Cardiac fibroblast (primary cell): ENCODE data around the gene ASTN2.

Experiments
- DNase-seq, 2 donors: peaks; one replicate each; pipeline versions ENCODE4 v3.0.0 to v3.0.0-alpha.2; 2010; ENCODE audit warnings: low read depth in 2 of 2
- H3K4me3 ChIP-seq, 2 donors: replicated peaks in 1 of 2; 1 replicate in 1 of 2; 2 replicates in 1 of 2; pipeline ENCODE4 v1.5.1; 2011; ENCODE audit warnings: low read depth in 2 of 2, low read length in 2 of 2, mild to moderate bottlenecking in 2 of 2, moderate library complexity in 1 of 2
- TF ChIP-seq, protein P1 (sequence below): IDR thresholded peaks from one replicate; pipeline ENCODE4 v1.5.1; 2011; ENCODE audit warnings: low read depth, mild to moderate bottlenecking, low read length, inconsistent platforms

ASTN2 gene

DNA sequence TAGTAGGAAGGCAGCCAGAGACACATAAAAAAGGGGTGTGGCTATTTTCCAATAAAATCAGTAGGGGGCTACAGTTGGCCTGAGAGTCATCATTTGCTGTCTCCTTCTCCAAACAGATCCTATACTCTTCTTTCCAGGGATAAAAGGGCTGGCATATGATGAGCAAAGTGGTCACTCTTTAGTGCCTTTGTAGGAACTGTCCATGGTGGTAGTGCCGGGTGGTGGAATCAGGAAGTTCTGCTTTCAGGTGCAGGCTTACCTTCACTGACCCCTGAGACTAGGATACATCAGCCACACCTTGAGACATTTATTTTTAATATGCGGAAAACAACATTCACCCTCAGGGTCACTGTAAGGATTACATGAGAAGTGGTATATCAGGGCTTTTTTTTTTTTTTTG, 80.8 kb downstream of the ASTN2 start:
- DNase-seq = no peak
- TF ChIP-seq, protein P1, sequence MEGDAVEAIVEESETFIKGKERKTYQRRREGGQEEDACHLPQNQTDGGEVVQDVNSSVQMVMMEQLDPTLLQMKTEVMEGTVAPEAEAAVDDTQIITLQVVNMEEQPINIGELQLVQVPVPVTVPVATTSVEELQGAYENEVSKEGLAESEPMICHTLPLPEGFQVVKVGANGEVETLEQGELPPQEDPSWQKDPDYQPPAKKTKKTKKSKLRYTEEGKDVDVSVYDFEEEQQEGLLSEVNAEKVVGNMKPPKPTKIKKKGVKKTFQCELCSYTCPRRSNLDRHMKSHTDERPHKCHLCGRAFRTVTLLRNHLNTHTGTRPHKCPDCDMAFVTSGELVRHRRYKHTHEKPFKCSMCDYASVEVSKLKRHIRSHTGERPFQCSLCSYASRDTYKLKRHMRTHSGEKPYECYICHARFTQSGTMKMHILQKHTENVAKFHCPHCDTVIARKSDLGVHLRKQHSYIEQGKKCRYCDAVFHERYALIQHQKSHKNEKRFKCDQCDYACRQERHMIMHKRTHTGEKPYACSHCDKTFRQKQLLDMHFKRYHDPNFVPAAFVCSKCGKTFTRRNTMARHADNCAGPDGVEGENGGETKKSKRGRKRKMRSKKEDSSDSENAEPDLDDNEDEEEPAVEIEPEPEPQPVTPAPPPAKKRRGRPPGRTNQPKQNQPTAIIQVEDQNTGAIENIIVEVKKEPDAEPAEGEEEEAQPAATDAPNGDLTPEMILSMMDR = no peak
- H3K4me3 ChIP-seq = no peak overlapping the region

DNA sequence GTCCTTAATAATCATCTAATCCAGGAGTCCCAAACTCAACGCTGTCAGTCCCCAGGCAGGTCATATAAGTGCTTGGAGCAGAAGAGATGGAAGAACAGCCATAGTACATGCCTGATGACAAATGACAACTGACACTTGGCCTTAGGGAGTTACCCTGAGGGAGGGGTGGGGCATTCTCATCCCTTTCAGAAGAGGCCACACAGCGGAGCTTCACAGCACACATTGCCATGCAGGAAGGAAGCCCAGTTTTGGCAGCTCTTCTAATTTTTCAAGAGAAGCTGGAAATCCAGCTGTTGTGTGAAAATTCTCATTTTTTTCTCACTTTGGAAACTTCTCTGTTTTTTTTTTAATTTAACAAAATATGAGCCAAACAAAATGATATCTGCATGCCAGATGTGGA, 89.0 kb downstream of the ASTN2 start:
- no peak for DNase-seq
- no peak overlapping the region for H3K4me3 ChIP-seq
- TF ChIP-seq, protein P1 = no peak

DNA sequence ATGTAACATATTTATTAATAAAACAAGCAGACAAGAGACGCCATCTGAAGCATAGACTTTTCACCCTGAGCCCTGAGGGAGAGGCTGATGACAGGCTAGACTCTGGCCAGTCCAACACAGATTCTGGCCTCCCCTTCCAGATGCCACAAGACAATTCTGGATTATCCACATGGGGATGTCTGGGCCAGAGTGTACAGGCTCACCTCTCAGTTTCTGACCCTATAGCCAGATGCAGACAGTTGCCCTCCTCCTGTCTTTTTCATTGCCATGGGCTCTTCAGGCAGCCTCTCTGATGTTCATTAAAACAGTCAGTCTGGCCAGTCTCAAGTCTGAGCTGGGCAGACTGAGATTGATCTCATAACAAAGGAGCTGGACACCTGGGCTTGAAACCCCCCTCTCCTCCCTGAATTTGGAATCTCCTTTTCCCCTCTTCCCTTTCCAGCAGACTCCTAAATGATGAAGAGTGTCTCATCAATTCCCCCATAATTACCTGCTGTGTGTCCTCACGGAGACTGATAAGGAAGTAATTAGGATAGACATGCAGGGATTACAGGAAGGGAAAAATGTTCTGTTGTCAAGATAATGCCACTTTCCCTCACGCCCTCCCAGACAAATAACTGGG, 89.6 kb downstream of the ASTN2 start:
- H3K4me3 ChIP-seq = no peak overlapping the region
- no peak for DNase-seq
- TF ChIP-seq, protein P1 = no peak

DNA sequence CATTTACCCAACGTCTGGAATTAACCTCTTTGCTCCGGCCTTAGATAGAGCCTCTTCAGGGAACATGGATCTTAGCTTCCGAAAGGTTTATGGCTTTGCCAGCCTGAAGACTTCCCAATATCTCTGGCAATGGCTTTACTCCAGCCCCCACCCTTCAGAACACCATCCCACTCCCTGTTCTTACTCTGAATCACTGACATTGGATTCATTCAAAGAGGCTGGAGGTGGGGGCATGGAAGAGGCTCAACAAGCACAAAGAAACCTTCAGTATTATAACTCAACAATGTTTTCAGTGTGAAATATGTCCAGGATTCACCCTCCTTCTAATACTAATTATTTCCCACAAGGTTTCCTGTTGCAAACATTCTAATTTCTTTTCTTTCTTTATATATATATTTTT, 91.5 kb downstream of the ASTN2 start:
- no peak for DNase-seq
- TF ChIP-seq, protein P1 = no peak
- no peak overlapping the region for H3K4me3 ChIP-seq

DNA sequence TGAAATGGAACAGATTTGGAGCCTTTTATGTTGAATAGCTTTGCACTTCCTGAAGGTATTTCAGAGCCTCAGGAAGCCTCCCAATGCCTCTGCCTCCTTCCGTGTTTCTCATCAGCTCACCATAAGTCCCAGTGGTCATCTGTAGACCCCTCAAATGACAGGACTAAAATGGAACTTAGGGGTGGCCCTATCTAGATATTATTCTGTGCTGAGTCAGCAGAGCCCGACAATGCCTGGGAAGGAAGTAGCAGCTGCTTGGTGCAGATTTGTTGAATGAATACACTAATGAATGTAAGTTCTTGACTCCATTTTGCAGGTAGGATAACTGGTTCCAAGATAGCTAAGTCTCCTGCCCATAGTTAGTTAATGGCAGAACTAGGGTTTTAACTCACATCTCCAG, 97.7 kb downstream of the ASTN2 start:
- TF ChIP-seq, protein P1 = no peak

DNA sequence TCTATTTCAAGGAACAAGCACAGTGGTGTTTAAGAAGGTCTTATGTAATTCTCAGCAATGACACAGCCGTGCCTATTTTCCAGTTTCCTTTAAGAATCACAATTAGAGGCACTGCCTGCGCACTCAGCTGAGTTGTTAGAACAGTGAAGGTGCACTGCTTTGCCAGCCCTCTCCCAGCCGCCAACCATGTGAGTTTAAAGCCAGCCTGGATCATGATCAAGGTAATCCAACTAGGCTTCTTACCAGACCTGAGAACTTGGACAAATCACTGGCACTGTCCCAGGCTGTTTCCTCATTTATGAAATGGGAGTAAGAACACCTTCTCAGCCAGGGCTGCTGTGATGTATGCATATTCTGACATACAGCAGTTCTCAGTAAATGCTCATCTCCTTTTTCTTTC, 99.6 kb downstream of the ASTN2 start:
- TF ChIP-seq, protein P1 = no peak
- DNase-seq = no peak
- H3K4me3 ChIP-seq = no peak overlapping the region

More for the DNA sequence above, 97.7 kb downstream of the ASTN2 start:
- H3K4me3 ChIP-seq = no peak overlapping the region
- DNase-seq = no peak

DNA sequence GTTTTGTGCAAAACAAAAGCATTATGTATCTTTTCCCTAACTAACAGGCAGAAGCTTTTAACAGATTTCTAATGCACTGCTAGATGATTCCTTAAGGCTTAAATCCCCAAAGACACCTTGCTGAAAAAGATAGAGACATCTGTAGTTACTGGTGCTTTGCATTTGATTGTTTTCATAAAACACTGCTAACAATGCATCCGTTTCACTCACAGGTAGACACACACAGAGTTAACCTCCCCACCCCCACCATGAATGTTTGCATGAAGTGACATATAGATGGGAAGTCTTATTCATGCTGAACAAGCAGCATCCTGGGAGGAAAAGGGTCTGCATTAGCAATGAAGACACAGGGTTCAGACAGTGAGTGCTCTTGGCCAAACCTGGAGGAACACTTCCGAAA, 100.9 kb downstream of the ASTN2 start:
- no peak overlapping the region for H3K4me3 ChIP-seq
- TF ChIP-seq, protein P1 = no peak
- DNase-seq = no peak
